ENCODE data around the gene TSPAN5. TPM values are rescaled to one million over a fixed set of nuclear protein-coding genes. Genes with fewer than 3 reads are reported as not detected.

The TSPAN5 gene
- total and polyA plus RNA-seq, 7 experiments from 2014 or later, result 3.3 to 31.6 (median 7.8) TPM

- DNase-seq, result no peak
- H3K27ac Mint-ChIP-seq, result peak overlapping the region in 1 of 9 donors; percentile 9
- Histone ChIP-seq H3K27ac (ENCODE audit: low read depth, low read length) (no peak overlapping the region), H3K4me1 (ENCODE audit: control insufficient read depth in 2 of 2, insufficient read depth in 2 of 2, low read length in 2 of 2) (peaks cover 0 to 6% of the 10 kb centered on the region in 2 donors), H3K4me3 (ENCODE audit: low read length) (no peak overlapping the region), H3K27me3 (ENCODE audit: control insufficient read depth in 2 of 2, insufficient read depth in 2 of 2, low read length in 2 of 2) (no peaks in the 10 kb centered on the region), H3K36me3 (ENCODE audit: control insufficient read depth in 2 of 3, insufficient read depth in 3 of 3, low read length in 3 of 3) (no peaks in the 10 kb centered on the region), H3K9me3 (ENCODE audit: control insufficient read depth in 2 of 3, low read length in 3 of 3) (no peaks in the 10 kb centered on the region)
- peaks cover 0 to 3% (median 0%) of the 10 kb centered on the region in 5 donors for H3K27me3 Mint-ChIP-seq
- no peaks in the 10 kb centered on the region for H3K9me3 Mint-ChIP-seq
- ChIA-PET CTCF (no interaction called here), POLR2A (interaction anchor here (0.7 kb wide), 1 partner anchor 13 kb away, joined by 3 read pairs; no protein-coding TSS in a partner anchor)
- no peak for ATAC-seq
- H3K4me3 Mint-ChIP-seq, result no peak overlapping the region
- peaks cover 0 to 9% (median 0%) of the 10 kb centered on the region in 5 donors for H3K36me3 Mint-ChIP-seq
- intact Hi-C loops (cut with micrococcal nuclease), result no loop called here
- peaks cover 4 to 14% (median 12%) of the 10 kb centered on the region in 7 donors for H3K4me1 Mint-ChIP-seq
These were observed 19.4 kb upstream of the TSPAN5 start for GRCh38 chr4:98677799-98678198.

DNA sequence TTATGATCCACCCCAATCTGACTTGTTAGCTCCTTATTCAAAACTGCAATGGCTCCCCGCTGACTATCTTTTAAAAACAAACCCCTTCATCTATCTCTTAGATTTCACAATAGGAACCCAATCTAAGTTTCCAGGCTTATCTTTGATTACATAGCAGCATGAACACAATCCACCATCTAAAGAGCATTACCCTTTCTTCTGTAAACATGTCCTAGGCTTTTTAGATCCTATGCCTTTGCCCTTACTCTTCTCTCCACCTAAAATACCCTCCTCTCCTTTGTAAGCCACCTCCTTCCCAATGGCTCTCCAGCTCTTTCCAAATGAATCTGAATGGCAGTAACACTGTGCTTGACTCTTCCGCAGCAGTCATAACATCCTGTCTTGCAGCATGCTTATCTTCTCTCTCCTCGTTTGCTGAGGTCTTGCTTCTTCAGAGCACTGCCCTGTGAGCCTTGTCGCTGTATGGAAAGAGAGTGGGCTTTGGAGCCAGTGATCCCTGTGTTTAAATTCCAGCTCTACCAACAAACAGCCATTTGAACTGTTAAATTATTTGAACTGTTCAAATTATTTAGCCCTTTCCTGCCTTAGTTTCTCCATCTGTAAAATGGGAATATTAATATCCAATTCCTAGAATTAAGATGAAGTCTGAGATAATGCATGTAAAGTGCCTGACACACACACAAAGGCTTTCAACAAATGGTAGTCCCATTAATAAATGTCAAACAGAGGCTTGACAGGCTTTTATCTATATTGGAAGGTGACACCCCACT, 16.2 kb upstream of the TSPAN5 start:
- Histone ChIP-seq H3K4me3 (ENCODE audit: low read length) (no peak overlapping the region), H3K4me1 (ENCODE audit: control insufficient read depth in 2 of 2, insufficient read depth in 2 of 2, low read length in 2 of 2) (peaks cover 0 to 8% of the 10 kb centered on the region in 2 donors), H3K27ac (ENCODE audit: low read depth, low read length) (no peak overlapping the region), H3K36me3 (ENCODE audit: control insufficient read depth in 2 of 3, insufficient read depth in 3 of 3, low read length in 3 of 3) (no peaks in the 10 kb centered on the region), H3K9me3 (ENCODE audit: control insufficient read depth in 2 of 3, low read length in 3 of 3) (no peaks in the 10 kb centered on the region), H3K27me3 (ENCODE audit: control insufficient read depth in 2 of 2, insufficient read depth in 2 of 2, low read length in 2 of 2) (no peaks in the 10 kb centered on the region)
- ChIA-PET POLR2A (interaction anchor here (0.7 to 0.8 kb wide), 2 partner anchors 10 to 845 kb away, joined by 3 to 9 read pairs; no protein-coding TSS in a partner anchor), CTCF (no interaction called here)
- H3K27ac Mint-ChIP-seq, result peak overlapping the region in 1 of 9 donors; percentile 37
- no peak for ATAC-seq
- H3K4me3 Mint-ChIP-seq, result no peak overlapping the region
- H3K9me3 Mint-ChIP-seq, result no peaks in the 10 kb centered on the region
- H3K36me3 Mint-ChIP-seq, result peaks cover 0 to 9% (median 0%) of the 10 kb centered on the region in 5 donors
- peaks cover 7 to 21% (median 16%) of the 10 kb centered on the region in 7 donors for H3K4me1 Mint-ChIP-seq
- peaks cover 0 to 7% (median 0%) of the 10 kb centered on the region in 5 donors for H3K27me3 Mint-ChIP-seq
- intact Hi-C loops (cut with micrococcal nuclease), result no loop called here
- DNase-seq, result no peak

- Mint-ChIP-seq H3K4me3 (no peak overlapping the region), H3K4me1 (peaks cover 7 to 21% (median 16%) of the 10 kb centered on the region in 7 donors), H3K27ac (peak overlapping the region in 1 of 9 donors; percentile 37), H3K27me3 (peaks cover 0 to 7% (median 0%) of the 10 kb centered on the region in 5 donors), H3K9me3 (no peaks in the 10 kb centered on the region), H3K36me3 (peaks cover 0 to 9% (median 0%) of the 10 kb centered on the region in 5 donors)
- H3K27me3 ChIP-seq (ENCODE audit: control insufficient read depth in 2 of 2, insufficient read depth in 2 of 2, low read length in 2 of 2), result no peaks in the 10 kb centered on the region
- ChIA-PET CTCF (no interaction called here), POLR2A (interaction anchor here (0.7 to 0.8 kb wide), 2 partner anchors 9 to 846 kb away, joined by 3 to 9 read pairs; no protein-coding TSS in a partner anchor)
- intact Hi-C loops (cut with micrococcal nuclease), result loop anchor here in 1 of 2 donors (2.0 kb wide), 1 partner anchor 15 kb away; no protein-coding TSS in a partner anchor
- ATAC-seq (no peak), DNase-seq (no peak)
- H3K36me3 ChIP-seq (ENCODE audit: control insufficient read depth in 2 of 3, insufficient read depth in 3 of 3, low read length in 3 of 3), result no peaks in the 10 kb centered on the region
- no peaks in the 10 kb centered on the region for H3K9me3 ChIP-seq (ENCODE audit: control insufficient read depth in 2 of 3, low read length in 3 of 3)
- no peak overlapping the region for H3K27ac ChIP-seq (ENCODE audit: low read depth, low read length)
- H3K4me1 ChIP-seq (ENCODE audit: control insufficient read depth in 2 of 2, insufficient read depth in 2 of 2, low read length in 2 of 2), result peaks cover 0 to 8% of the 10 kb centered on the region in 2 donors
- H3K4me3 ChIP-seq (ENCODE audit: low read length), result no peak overlapping the region
These were observed 15.6 kb upstream of the TSPAN5 start for GRCh38 chr4:98673978-98674377.

DNA sequence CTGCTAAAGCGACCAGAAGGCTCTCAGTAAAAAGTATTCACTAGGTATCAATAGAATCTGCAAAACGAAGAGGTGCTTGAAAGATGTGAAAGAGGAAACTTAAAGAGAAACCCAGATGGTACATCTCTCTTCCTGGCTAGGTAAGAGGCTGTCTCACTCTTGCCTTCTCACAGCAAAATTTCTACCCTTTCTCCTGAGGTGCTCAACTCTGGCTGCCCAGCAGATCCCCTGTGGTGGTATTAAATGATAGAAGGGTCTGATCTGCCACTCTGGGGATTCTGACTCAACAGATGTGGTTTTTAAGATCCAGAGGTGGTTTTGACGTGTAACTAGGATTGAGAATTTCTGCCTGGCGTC, 14.9 kb upstream of the TSPAN5 start:
- peak overlapping the region in 6 of 10 donors; percentile 2 to 54 (median 35) for H3K4me3 Mint-ChIP-seq
- no peak overlapping the region for H3K4me3 ChIP-seq (ENCODE audit: low read length)
- no peaks in the 10 kb centered on the region for H3K36me3 ChIP-seq (ENCODE audit: control insufficient read depth in 2 of 3, insufficient read depth in 3 of 3, low read length in 3 of 3)
- intact Hi-C loops (cut with micrococcal nuclease), result loop anchor here in 1 of 2 donors (2.0 kb wide), 1 partner anchor 16 kb away; no protein-coding TSS in a partner anchor
- POLR2A ChIA-PET, result no interaction called here
- DNase-seq, result no peak
- no peaks in the 10 kb centered on the region for H3K9me3 ChIP-seq (ENCODE audit: control insufficient read depth in 2 of 3, low read length in 3 of 3)
- H3K27ac ChIP-seq (ENCODE audit: low read depth, low read length), result no peak overlapping the region
- no peak for ATAC-seq
- no peaks in the 10 kb centered on the region for H3K27me3 ChIP-seq (ENCODE audit: control insufficient read depth in 2 of 2, insufficient read depth in 2 of 2, low read length in 2 of 2)
- H3K9me3 Mint-ChIP-seq, result no peaks in the 10 kb centered on the region
- CTCF ChIA-PET, result no interaction called here
- peaks cover 7 to 21% (median 16%) of the 10 kb centered on the region in 7 donors for H3K4me1 Mint-ChIP-seq
- H3K27ac Mint-ChIP-seq, result no peak overlapping the region
- H3K36me3 Mint-ChIP-seq, result peaks cover 0 to 9% (median 0%) of the 10 kb centered on the region in 5 donors
- peaks cover 0 to 8% of the 10 kb centered on the region in 2 donors for H3K4me1 ChIP-seq (ENCODE audit: control insufficient read depth in 2 of 2, insufficient read depth in 2 of 2, low read length in 2 of 2)
- H3K27me3 Mint-ChIP-seq, result peaks cover 0 to 7% (median 0%) of the 10 kb centered on the region in 5 donors

- Mint-ChIP-seq H3K27ac (peak overlapping the region in 1 of 9 donors; percentile 52), H3K4me3 (peak overlapping the region in 7 of 10 donors; percentile 2 to 54 (median 24)), H3K27me3 (peaks cover 0 to 4% (median 0%) of the 10 kb centered on the region in 5 donors), H3K9me3 (no peaks in the 10 kb centered on the region), H3K36me3 (peaks cover 0 to 7% (median 0%) of the 10 kb centered on the region in 5 donors), H3K4me1 (peaks cover 7 to 21% (median 15%) of the 10 kb centered on the region in 7 donors)
- ATAC-seq, result no peak
- H3K9me3 ChIP-seq (ENCODE audit: control insufficient read depth in 2 of 3, low read length in 3 of 3), result no peaks in the 10 kb centered on the region
- H3K27me3 ChIP-seq (ENCODE audit: control insufficient read depth in 2 of 2, insufficient read depth in 2 of 2, low read length in 2 of 2), result no peaks in the 10 kb centered on the region
- no peak overlapping the region for H3K27ac ChIP-seq (ENCODE audit: low read depth, low read length)
- DNase-seq, result no peak
- peaks cover 0 to 8% of the 10 kb centered on the region in 2 donors for H3K4me1 ChIP-seq (ENCODE audit: control insufficient read depth in 2 of 2, insufficient read depth in 2 of 2, low read length in 2 of 2)
- ChIA-PET POLR2A (no interaction called here), CTCF (no interaction called here)
- no peaks in the 10 kb centered on the region for H3K36me3 ChIP-seq (ENCODE audit: control insufficient read depth in 2 of 3, insufficient read depth in 3 of 3, low read length in 3 of 3)
- intact Hi-C loops (cut with micrococcal nuclease), result loop anchor here in 1 of 2 donors (2.0 kb wide), 1 partner anchor 16 kb away; no protein-coding TSS in a partner anchor
- no peak overlapping the region for H3K4me3 ChIP-seq (ENCODE audit: low read length)
These were observed 14.3 kb upstream of the TSPAN5 start for GRCh38 chr4:98672583-98673287.

- Mint-ChIP-seq H3K9me3 (peaks cover 0 to 1% (median 0%) of the 10 kb centered on the region in 11 donors), H3K4me3 (no peak overlapping the region), H3K4me1 (peaks cover 7 to 21% (median 12%) of the 10 kb centered on the region in 7 donors), H3K36me3 (peaks cover 0 to 7% (median 0%) of the 10 kb centered on the region in 5 donors), H3K27ac (no peak overlapping the region), H3K27me3 (peaks cover 0 to 4% (median 0%) of the 10 kb centered on the region in 5 donors)
- H3K4me1 ChIP-seq (ENCODE audit: control insufficient read depth in 2 of 2, insufficient read depth in 2 of 2, low read length in 2 of 2), result peaks cover 0 to 8% of the 10 kb centered on the region in 2 donors
- no peaks in the 10 kb centered on the region for H3K27me3 ChIP-seq (ENCODE audit: control insufficient read depth in 2 of 2, insufficient read depth in 2 of 2, low read length in 2 of 2)
- H3K4me3 ChIP-seq (ENCODE audit: low read length), result no peak overlapping the region
- POLR2A ChIA-PET, result interaction anchor here (0.8 kb wide), 1 partner anchor 15 kb away, joined by 3 read pairs; no protein-coding TSS in a partner anchor
- CTCF ChIA-PET, result no interaction called here
- no peak overlapping the region for H3K27ac ChIP-seq (ENCODE audit: low read depth, low read length)
- intact Hi-C loops (cut with micrococcal nuclease), result no loop called here
- DNase-seq, result no peak
- H3K36me3 ChIP-seq (ENCODE audit: control insufficient read depth in 2 of 3, insufficient read depth in 3 of 3, low read length in 3 of 3), result no peaks in the 10 kb centered on the region
- H3K9me3 ChIP-seq (ENCODE audit: control insufficient read depth in 2 of 3, low read length in 3 of 3), result no peaks in the 10 kb centered on the region
- no peak for ATAC-seq
These were observed 12.7 kb upstream of the TSPAN5 start for GRCh38 chr4:98671131-98671530.
